Sciatic nerve (tissue), 2 donors: Measurements from ENCODE around the gene ZFP69B. TPM values are rescaled to one million over a fixed set of nuclear protein-coding genes. Genes with fewer than 3 reads are reported as not detected.

Experiments used
- ATAC-seq: fragments of 200-7000 bp; cut with Tn5 transposase; one replicate; pipeline ENCODE4 v1.9.1; 2020; ENCODE audit warnings: mild to moderate bottlenecking, moderate library complexity
- DNase-seq: peaks from one replicate; pipeline ENCODE4 v3.0.0-alpha.2; 2020; ENCODE audit warnings: low spot score
- intact Hi-C: fragments of 100-400 bp; cut with DNase I; formaldehyde crosslinking; loops from one replicate; pipeline ENCODE4 v1.14.2; 2022
- total RNA-seq: library from RNA; stranded (reverse); fragmentation: NEBNext Ultra II Directional; extraction: Animal tissue kit (Norgen Biotek cat#: 25700); gene quantifications from one replicate; pipeline ENCODE4 v1.2.1, GENCODE V29; 2021
- donor health status: DM: no; HTN: no; CAD: no.
- donor health status: DM: no; HTN: no; CAD: no.

ZFP69B gene
- 1.6 TPM for total RNA-seq

DNA sequence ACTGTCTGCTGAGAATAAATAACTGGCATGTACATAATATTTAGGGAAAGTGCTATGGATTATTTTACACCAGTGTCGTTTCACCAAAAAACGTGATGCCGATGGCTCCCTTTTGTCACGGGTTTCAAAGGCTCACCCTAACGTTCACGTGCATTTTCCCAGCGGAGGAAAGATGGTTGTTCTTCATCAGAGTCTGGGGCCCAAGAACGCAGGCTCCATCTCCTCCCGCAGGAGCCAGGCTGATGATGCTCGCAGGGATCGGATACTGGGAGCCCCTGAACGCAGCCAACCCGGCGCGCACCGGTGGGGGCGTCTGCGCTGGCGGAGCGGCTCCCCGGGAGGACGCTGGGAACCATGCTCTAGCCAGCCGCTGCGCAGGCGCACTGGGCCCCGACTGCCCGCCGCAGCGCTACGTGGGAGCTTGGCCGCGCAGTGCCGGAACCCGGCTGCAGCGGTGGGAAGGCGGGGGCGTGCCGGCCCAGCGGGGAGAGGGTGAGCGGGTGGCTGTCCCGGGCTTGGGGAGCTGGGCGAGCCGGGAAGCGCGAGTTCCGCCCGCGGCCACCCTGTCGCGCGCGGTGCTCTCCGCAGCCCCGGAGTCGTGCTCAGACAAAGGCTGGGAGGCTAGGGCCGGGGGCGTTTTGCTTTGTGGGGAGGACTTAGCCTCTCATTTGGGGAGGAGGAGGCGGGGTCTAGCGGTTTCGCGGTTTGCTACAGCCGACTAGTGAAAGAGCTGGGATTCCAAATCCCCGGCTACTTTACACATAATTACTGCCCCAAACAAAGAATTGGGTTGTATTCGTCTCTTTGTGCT is at the start of gene ZFP69B:
Gene ZFP69B (plus strand): TSS at position 793 of the 811 bp plus-strand sequence. CDS start 486 bp downstream, outside the sequence.
- DNase-seq (peak; percentile 93), ATAC-seq (peak; percentile 99)
- intact Hi-C loops, result no loop called here

DNA sequence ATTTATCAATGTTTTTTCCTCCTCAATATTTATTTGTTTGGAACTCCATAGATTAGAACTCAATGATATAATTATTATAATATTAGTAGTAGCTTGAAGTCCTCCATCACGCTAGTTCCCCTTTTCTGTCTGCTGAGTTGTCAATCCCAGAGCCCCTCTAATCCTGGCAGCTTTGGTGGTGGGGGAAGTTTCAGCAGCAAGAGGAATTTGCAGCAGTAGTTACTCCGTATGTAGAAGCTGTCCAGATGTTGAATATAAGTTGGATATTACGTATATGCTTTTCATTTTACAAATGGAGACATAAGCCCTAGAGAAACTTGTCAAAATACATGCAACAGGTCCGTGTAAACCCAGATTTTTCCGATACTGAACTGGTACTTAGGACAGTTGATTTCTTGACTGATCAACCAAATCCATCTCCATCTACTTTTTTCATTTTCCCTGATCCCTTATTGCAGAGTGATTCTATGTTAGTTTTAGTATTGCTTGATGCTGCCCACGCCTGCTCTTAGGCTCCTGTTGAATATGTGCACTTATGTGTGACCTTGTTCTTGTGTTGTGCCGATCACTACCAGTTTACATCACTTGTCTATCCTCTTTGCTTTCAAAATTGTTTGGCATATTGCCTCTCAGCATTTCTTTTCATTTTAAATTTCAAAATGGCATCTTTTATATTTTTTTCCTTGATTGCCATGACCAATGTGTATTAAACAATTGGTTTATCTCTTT is 48.6 kb upstream of the ZFP69B start:
- intact Hi-C loops, result no loop called here
- DNase-seq (no peak), ATAC-seq (no peak)

DNA sequence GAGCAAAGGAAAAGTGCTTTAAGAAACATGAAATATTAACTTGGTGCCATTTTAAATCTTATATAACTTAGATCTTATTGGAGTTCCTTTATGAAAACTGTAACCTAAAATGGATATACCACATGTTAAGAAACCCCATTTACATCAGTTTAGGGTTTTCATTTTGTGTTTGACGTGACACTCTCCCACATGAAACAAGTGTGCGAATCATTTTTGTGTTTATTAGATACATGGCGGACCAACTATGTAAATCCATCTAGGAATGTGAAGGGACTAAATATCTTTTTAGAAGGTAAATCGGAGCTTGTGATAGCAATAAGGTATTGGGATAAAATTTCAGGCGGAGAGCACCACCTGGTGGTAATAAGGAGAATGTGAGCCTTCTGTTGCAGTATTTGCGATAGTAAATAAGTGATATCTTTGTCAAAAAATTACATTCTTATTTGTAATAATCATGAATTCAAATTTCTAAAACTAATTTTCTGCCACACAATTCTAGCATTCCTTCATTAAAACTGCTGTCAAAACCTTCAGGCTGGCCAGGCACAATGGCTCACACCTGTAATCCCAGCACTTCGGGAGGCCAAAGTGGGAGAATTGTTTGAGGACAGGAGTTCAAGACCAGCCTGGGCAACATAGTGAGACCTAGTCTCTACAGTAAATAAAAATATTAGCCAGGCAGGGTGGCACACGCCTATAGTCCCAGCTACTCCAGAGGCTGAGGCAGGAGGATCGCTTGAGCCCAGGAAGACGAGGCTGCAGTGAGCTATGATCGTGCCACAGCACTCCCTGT is 45.4 kb upstream of the ZFP69B start:
- ATAC-seq (peak; percentile 74), DNase-seq (no peak)
- intact Hi-C loops, result no loop called here

DNA sequence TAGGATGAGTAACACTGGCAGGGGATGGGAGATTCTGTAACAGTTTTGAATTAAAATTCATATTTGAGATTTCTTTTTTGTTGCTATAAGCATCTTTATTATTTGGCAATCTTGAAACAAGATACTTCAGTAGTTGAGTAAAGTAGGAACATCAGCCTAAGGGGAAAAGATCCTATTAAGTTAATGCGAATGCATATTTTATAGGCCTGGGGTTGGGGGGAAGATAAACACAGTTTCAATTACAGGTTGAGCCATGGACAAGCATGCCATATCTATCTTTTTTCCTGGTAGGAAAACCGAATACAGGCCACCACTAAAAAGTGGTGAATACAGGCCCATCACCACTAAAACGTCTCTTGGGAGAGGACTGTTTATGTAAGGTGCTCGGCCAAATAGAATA is 44.5 kb upstream of the ZFP69B start:
- intact Hi-C loops, result no loop called here
- ATAC-seq, result no peak

DNA sequence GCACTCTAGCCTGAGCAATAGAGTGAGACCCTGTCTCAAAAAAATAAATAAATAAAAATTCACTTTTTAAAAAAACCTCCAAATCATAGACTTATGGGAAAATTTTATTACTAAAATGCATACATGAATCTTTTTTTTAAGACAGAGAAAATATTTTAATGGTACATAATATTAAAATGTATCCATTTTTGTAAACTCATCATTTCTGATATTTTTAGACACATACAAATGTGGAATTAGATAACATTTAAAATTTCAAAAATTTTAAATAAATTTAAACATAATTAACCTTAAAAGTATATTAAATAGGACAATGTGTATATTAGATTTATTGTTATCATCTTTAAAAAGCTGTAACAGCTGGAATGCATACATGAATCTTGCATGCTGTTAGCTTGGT is 42.8 kb upstream of the ZFP69B start:
- intact Hi-C loops, result no loop called here
- DNase-seq (no peak), ATAC-seq (no peak)

More for the DNA sequence above, 44.5 kb upstream of the ZFP69B start:
- DNase-seq, result no peak

DNA sequence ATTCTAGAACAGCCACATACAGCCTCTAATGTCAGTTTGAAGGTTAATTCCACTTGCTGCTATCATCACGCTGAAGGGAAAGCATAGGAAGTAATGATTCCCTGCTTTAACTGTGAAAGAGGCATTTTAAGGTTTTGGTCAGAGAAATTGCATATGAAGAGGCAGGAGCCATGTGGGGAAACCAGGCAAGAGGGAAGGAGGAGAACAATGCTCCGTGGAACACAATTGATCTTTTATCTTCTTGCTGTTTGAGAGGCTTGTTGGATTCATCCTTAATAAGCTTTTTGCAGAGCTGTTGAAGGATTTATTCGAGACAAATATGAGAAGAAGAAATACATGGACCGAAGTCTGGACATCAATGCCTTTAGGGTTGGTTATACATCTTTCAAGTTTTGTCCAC is 40.8 kb upstream of the ZFP69B start:
- ATAC-seq (no peak), DNase-seq (no peak)
- intact Hi-C loops, result no loop called here

DNA sequence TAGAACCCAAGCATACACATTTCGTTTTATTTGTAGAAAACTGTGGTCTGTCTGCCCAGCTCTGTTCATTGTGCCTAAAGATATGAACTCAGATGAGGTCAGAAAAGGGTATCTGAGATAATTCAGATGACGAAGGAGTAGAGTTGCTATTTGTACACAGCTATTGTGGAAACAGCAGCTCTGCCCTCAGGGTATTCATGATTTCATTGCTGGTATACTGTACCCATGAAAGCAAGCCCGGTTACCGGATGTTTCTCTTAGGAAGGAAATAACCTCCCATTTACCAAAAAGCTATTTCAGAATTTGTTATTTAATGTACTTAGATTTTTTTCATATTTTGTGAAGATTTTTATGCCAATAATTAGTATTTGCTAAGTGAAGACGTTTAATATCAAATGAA is 39.0 kb upstream of the ZFP69B start:
- intact Hi-C loops, result no loop called here
- DNase-seq (no peak), ATAC-seq (no peak)

DNA sequence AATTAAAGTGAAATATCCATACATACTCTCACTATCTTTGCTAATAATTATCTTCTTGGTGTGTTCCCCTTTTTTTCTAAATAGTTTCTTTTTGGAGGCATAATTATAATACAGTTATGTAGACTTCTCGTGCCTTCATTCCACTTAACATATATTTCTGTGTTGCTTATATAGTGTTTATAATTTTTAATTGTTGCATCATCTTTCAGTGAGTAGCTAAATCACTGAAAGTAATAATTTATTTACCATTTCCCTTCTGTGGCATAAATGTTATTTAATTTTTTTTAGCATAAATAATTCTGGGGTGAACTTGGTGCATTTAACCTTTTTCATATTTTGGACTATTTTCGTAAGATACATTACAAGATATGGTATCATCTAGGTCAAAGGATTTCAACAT is 38.4 kb upstream of the ZFP69B start:
- no peak for DNase-seq
- intact Hi-C loops, result no loop called here
- no peak for ATAC-seq

DNA sequence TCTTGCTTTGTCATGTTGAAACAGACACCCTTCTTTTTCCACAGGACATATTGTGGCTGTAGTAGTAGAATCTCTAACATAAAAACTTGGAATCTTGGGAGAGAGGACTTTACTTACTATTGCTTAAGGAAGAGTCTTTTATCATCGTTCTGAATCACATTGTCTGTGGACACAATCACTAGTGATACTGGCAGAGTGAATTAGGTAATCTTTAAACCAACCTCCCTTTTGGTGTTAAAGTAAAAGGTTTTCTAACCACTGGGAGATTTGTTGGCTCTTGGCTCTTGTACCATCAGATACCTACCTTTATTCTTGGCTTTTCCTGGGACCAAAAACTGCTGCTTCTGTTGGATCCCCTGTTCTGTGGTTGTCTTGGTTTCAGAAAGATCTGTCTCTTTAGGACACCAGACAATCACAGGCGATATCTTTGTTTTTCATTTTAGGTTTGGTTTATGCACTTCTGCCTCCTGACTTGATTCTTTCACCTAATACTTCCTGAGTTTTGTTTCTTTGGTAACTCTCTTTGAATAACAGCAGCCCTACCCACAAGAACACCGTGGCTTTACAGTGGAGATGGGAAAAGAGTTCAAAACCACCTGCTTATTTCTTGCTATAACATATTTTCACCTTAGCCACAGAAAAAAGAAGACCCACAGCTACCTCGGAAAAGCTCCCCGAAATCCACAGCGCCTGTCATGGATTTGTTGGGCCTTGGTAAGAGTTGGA is 36.6 kb upstream of the ZFP69B start:
- DNase-seq, result no peak
- ATAC-seq, result no peak
- intact Hi-C loops, result no loop called here

DNA sequence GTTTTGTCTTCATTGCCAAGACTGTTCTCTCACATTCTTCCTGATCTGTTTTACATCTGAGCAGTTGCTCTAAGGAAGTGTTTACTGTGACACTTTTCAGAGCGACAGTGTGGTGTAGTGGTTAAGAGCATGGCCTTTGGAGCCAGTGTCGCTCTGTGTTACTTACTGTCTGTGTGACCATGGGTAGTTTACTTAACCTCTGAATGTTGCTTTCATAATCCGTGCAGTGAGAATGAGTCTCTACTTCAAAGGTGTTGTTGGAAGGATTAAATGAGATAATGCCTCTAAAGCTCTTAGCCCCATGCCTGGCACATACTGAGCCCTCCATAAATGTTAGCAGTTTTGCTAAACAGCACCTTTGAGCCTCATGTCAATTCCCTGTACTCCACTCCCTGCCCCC is 35.9 kb upstream of the ZFP69B start:
- no peak for ATAC-seq
- DNase-seq, result no peak
- intact Hi-C loops, result no loop called here

DNA sequence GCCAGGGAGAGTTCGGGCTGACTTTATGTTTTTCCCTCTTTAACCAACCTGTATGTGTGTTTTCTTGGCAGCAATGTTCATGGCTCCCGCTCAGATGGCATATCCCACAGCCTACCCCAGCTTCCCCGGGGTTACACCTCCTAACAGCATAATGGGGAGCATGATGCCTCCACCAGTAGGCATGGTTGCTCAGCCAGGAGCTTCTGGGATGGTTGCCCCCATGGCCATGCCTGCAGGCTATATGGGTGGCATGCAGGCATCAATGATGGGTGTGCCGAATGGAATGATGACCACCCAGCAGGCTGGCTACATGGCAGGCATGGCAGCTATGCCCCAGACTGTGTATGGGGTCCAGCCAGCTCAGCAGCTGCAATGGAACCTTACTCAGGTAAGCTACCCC is 33.6 kb upstream of the ZFP69B start:
- DNase-seq (no peak), ATAC-seq (no peak)
- intact Hi-C loops, result no loop called here

DNA sequence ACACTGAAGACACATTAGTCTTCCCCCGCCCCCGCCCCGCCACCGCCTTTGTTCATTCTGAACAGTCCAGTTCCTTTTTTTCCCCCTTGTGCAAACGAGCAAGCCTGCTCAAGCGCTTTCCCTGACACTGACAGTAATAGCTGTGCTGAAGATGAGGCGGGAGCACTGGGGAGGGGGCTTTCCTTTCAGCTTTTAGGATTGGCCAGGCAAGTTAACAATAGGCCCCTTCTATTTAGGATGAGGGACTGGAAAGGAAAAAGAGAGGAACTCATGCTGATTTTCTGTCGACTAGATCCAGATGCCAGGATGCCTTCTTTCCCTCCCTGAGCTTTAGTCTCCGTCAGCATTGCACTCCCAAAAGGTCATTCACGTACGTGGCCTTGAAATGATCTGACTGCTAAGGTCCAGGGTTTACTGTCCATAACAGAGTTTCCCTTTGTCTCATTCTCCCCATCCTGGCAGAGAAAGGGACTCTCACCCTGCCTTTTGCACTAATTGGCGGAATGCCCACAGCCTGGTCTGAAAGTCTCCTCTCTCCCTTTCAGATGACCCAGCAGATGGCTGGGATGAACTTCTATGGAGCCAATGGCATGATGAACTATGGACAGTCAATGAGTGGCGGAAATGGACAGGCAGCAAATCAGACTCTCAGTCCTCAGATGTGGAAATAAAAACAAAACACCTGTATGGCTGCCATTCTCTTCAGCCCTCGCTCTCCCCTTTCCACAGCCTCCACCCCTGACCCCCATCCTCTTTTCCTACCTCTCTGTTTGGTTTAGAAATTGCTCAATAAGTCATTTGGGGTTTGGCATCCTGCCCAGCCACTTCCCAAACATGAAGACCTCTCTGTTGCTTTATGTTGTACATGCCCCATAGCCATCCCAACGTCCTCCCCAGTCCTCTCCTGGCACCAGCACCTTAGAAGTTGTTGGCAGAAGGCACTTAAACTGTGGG is 28.6 kb upstream of the ZFP69B start:
- ATAC-seq (peak; percentile 41), DNase-seq (no peak)
- intact Hi-C loops, result no loop called here

DNA sequence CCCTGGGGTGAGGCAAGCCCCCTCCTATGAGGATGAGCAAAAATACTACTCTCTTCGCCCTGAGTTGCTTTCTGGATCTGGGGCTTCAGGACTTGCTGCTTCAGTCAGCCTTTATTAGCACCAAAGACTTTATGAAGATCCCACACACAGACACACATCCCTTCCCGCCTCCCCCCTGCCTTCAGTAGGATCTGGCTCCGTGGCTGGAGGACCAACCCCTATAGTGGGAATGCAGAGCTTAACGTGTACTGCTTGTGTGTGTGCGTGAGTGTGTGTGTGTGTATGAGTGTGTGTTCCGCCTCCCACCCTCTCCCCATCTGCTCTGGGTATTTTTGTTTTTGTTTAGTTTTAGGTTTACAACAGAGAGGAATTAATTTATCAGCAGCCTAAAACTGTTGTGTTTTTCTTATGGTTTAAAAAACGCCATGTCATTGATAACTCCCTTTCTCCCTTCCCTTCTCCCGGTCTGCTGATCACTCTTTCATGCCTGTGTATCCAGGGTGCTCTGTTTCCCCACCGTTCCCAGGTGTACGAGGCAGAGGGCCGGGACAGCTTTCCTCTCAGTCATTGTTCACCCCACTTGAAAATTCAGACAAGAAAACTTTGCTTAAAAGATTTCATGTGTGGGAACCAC is 27.5 kb upstream of the ZFP69B start:
- intact Hi-C loops, result no loop called here
- ATAC-seq (no peak), DNase-seq (no peak)

DNA sequence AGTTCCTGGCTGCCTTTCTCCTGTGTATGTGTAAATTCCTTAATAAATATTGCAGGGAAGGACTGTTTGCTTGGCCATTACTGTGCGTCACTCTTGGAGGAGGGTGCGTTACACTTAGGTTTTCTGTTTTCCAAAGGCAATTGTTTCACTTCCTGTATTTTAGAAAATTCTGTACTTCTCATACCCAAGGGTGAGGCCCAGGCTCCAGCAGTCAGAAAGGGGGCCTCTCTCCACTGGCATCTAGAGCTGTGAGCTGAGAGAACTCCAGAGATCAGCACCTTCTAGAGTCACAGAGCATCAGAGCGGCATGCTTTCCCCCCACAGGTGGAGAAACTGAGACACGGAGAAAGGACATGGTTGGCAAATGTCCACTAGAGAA is 27.0 kb upstream of the ZFP69B start:
- ATAC-seq (peak; percentile 56), DNase-seq (no peak)
- intact Hi-C loops, result no loop called here

DNA sequence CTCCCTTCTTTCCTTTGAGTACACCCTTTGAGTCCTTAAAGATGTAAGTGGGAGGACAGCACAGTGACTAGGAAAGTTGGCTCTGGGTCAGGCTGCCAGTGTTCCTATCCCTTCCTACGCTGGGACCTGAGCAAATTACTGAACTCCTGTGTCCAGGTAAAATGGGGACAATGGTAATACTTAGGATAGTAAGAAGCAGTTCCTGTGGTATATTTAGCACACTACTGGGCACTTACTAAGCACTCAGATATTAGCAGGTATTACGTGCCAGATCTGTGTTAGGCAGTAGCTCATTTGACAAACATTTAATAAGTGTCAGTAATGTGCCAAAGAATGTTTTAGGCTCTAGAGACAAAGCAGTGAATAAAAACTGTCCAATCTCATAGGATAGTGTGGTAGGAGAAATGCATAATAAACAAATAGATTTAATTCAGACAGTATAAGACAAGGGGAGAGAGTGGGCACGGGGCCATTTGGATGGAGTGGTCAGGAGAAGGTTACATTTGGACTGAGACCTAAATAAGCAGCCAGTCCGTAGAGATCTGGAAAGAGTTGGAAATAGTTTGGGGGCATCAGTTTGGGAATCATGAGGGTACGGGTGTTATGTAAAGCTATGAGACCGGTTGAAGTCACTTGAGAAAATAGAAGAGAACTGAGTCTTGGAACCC is 26.2 kb upstream of the ZFP69B start:
- no peak for DNase-seq
- intact Hi-C loops, result no loop called here
- ATAC-seq, result no peak

DNA sequence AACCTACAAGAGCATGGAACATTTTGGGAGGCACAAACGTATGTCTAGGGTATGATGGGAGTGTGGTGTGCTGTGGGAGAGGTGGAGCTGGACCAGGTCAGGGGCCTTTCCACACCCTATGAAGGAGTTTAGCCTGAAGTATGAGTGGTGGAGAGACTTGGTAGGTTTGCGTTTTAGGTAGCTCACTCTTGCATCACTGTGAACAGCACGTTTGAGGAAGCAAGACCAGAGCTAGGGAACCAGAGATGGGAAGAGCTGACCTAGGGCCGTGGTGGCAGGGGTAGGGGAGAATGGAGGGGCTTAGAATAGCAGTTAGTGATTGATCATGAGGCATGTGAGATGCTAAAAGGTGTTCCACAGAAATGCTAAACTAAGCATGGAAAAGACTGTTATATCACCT is 25.1 kb upstream of the ZFP69B start:
- DNase-seq, result no peak
- ATAC-seq, result no peak
- intact Hi-C loops, result no loop called here

DNA sequence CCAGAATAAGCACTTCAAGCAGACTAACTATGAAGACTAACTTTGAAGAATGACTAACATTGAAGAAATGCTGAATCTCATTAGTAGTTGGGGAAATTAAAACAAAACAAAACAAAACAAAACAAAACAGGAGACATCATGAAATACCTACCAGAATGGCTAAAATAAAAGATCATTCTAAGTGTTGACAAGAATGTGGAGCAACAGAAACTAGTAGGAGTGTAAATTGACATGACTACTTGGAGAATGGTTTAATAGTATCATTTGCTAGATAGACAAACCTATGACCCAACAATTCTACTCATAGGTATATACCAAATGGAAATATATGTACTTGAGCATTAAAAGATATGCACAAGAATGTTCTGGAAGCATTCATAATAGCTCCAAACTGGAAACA is 18.9 kb upstream of the ZFP69B start:
- ATAC-seq (no peak), DNase-seq (no peak)
- intact Hi-C loops, result no loop called here
